UCSD-AML1 (cell line): ENCODE results near the gene PTCH2.
"Not testable (repeated sequence)": the region's sequence is repeated elsewhere in the genome, so short reads cannot be mapped to it uniquely, and the experiment has no call there.

Experiments used
- DNase-seq: peaks from one replicate; lab custom pipeline; 2025; ENCODE audit not compliant: unreplicated experiment; lab: John Stamatoyannopoulos, UW

Gene PTCH2

DNA sequence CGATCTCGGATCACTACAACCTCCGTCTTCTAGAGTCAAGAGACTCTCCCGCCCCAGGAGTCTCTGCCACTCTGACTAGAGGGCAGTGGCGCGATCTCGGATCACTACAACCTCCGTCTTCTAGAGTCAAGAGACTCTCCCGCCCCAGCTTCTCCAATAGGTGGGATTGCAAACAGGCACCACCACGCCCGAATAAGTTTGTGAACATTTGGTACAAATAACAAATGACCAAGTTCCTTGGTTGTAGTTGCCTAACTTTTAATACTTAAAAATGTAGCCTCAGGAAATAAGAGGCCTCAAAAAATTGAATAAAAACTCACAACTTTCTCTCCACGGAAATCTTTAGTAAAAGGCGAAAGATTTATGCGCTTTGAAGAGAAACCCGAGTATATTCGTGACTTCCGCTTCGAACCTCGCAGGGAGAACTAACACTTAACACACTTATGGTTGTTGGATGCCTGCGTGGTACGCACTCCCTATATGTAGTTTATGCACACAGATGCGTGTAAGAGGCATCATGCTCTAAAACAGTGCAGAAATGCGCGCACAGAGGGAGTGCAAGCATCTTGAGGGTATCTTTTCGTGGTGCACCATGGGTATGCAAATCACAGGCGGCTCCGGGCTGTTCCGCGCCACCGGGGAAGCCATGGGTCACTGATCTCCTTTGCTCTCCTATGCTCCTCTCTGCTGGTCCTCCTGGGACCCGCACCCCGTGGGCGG, 23.3 kb downstream of the PTCH2 start:
- peak; percentile 62 for DNase-seq

DNA sequence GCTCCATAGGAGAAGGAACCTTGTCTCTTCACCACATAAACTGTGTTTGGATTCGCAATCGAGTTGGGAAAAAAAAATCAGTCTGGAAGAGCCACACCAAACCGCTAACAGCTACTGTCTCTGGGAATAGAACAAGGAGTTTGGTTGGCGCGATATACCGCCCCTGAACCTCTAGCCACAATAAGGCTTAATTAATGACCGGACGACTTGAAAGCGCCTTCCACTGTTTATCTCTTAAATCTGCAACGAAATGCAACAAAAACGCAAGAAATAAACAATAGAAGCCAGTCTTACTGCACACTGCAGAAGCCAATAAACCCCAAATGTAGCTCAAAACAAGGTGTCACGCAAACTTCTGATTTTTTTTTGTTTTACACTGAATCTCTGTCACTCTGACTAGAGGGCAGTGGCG, 23.9 kb downstream of the PTCH2 start:
- no peak for DNase-seq

DNA sequence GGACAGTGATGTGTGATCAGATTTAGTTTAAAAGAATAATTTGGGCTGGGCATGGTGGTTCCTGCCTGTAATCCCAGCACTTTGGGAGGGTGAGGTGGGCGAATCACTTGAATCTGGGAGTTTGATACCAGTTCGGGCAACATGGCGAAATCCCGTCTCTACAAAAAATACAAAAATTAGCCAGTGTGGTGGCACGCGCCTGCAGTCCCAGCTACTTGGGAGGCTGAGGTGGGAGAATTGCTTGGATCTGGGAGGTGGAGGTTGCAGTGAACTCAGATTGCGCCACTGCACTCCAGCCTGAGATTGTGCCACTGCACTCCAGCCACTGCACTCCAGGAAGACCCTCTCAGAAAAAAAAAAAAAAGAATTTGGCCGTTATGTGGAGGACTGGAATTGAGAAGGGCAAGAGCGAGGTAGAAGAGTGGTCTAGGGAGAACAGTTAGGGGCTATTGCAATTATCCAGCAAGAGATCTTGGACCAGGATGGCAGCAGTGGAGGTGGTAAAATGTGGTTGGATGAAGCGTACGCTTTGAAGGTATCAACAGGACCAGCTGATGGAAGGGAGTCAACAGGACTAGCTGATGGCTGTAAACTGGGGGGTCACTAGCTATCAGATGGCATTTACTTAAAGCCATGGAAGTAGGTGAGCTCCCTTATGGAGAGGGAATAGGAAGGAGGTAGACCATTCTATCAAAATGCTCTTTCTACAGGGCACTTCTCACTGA, 25.1 kb downstream of the PTCH2 start:
- DNase-seq = no peak

DNA sequence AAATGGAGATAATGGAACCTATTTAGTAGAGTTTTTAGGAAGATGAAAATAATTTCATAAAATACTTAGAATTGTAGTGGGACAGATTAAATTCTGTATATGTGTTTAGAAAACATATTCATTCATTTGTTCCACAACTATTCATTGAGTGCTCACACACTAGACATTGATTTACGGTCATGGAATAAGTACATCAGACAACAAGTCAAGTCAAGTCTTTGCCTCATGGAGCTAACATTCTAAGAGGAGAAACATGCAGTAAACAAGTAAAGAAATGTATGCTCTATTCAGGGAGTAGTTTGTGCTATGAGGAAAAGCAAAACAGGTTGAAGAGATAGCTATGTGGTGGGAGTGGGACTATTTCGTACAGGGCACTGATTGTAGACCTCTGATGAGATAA, 25.7 kb downstream of the PTCH2 start:
- DNase-seq = no peak

DNA sequence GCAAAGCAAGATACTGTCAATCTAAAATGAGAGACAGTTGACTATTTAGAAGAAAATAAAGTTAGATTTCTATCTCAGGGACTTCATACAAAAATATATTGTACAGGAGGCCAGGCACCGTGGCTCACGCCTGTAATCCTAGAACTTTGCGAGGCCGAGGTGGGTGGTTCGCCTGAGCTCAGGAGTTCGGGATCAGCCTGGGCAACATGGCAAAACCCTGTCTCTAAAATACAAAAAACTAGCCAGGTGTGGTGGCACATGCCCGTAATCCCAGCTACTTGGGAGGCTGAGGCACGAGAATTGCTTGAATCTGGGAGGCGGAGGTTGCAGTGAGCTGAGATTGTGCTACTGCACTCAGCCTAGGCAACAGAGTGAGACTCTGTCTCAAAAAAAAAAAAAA, 27.1 kb downstream of the PTCH2 start:
- not testable (repeated sequence) for DNase-seq

DNA sequence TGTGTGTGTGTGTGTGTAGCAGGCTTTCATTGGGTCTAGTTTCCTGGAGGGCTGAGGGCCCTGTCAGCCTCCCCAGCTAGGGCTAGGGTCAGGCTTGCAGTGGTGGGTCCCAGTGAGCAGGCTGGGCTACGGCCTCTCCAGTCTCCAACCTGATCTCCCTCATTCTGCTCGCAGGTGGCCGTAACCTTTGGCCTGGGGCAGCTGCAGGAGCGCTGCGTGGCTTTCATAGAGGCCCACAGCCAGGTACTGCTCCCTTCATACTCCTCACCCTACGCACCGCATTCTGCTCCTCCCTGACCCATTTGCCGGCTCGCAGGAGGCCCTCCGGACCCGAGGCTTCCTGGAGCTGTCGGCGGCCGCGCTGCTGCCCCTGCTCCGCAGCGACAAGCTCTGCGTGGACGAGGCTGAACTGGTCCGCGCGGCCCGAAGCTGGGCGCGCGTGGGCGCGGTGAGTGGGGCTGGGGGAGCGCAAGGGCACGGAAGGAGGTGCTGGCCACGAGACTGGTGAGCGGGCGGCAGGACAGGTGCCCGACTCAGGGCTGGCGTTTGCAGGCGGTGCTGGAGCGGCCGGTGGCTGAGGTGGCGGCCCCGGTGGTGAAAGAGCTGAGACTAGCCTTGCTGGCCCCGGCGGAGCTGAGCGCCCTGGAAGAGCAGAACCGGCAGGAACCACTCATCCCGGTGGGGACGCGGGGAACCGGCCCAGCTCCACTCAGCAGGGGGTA, 30.1 kb downstream of the PTCH2 start:
- no peak for DNase-seq

DNA sequence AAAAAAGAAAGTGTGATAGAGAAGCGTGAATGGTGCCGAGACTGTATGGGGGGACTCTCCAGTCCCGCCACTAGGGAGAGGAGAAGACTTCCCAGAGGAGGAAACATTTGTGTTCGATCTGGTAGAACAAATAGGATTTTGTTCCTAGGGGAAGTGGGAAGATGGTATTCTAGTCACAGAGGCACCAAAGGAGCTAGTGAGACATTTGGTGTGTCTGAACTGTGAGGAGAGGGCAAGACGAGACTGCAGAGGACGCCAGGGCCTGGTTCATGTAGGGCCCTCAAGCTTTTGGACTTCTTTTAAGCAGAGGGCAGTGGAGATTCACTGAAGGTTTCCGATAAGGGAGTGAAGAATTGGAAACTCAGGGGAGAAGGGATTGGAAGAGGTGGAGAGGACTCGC, 31.8 kb downstream of the PTCH2 start:
- DNase-seq = no peak

DNA sequence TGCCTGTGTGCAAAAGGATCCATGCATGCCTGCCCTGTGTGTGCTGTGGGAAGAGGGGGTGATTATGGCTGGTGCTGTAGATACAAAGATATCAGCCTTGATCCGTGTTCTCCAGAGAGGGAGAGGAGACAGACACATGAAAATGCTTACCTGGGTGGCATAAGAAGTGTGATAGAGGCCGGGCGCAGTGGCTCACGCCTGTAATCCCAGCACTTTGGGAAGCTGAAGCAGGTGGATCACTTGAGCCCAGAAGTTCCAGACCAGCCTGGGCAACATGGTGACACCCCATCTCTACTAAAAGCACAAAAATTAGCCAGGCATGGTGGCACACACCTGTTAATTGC, 32.3 kb downstream of the PTCH2 start:
- not testable (repeated sequence) for DNase-seq

DNA sequence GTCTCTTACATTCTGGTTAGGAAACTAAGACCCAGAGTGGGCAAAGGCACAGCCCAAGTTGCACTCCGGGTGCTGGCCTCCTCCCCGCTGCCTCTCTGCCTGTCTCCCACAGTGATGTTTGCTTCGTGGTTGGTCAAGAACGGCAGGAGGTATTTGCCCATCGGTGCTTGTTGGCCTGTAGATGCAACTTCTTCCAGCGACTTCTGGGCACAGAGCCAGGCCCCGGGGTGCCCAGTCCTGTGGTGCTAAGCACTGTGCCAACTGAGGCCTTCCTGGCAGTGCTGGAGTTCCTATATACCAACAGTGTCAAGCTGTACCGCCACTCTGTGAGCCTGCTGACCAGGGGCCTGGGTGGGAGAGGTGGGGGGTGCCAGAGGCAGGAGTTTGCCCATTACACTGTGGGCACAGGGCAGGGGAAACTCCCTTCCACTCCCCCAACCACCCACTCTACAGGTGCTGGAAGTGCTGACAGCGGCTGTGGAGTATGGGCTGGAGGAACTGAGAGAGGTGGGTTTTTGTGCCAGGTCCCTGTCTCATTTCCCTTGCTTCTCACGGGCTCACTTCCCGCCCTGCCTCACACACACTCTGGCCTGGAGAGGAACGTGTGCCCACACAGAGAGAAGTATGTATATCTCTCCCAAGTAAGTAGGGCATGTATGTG, 32.8 kb downstream of the PTCH2 start:
- no peak for DNase-seq

DNA sequence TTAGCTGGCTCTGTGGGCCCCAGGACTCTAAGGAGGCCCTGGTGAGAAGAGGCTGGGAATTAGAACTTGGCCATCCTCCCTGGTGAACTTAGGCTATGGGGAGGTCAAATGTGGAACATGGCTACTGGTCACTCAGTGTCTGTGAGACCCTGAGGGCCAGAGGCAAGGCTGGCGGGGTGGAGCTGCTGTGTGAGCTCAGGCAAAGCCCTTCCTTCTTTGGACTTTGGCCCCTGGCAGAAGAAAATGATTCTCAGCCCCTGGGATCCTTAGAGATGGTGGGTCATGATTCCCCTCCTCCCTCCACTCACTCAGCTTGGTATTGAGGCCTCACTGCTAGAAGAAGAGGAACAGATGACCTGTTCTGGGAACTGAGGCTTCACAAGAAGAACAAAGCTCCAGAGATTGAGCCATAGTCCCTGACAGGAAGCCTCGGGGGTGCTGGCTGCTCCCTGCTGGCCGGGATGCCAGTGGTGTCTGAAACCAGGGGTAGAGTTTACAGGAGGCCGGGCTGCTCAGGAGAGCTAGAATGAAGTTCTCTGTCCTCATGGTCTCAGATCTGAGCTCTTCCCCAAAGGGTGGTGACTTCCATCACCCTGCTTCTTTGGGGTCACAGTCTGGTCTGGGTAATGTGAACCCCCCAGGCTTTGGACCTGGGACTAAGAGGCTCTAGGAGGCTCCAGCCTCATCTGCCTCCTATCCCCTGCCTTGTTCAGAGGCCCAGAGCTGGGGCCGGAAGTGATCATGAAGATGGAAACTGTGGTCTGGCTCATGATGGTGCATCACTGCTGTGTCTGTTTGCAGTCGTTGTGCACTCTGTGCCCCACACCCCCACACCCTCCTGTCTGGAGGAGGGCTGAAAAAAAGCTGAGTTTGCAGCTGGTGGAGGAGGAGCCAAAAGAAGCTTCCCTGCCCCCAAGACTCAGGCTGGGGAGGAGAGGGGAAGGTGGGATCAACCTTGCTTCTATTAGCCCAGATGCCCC, 33.8 kb downstream of the PTCH2 start:
- peak; percentile 76 for DNase-seq

DNA sequence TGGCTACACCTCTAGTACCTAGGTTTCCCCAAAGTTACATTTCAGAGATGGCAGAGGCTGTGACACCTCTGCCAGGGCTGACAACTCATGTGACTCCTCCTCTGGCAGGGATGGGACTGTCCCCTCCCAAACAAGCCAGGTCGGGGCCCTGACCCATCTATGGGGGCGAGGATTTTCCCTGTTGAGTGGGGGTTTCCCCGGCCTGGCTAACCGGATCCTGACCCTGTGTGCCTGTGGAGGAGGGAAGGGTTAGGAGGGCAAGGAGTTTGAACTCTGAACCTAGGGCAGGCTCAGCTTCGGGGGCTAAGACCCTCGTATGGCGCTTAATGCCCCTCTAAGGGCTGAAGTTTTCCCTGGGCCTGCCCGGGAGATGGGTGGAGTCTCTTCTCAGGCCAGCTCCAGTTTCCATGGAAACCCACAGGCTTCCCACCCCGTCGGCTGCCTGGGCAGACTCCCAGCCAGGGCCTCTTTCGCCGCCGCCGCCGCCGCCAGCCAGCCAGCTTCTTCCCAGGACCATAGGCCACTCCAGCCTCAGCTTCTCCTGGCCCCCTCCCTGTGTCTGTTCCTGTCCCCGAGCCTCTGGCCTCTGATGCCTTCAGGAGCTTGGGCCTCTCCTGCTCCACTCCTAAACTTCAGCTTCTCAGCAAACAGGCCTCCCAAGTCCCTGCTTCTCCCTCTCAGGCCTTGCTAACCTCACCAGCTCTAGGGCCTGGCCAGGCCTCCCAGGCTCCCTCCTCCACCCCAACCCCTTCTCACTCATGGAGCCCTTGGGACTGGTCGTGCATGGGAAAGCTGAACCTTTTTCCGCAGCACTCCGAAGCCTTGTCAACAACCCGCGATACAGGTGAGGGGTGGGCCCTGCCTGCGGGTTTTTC, 34.8 kb downstream of the PTCH2 start, which contains the start of gene BTBD19:
BTBD19 (plus strand) TSS at position 461 of the 875 bp plus-strand sequence; CDS start at position 759, 298 bp downstream.
- DNase-seq = peak; percentile 69

DNA sequence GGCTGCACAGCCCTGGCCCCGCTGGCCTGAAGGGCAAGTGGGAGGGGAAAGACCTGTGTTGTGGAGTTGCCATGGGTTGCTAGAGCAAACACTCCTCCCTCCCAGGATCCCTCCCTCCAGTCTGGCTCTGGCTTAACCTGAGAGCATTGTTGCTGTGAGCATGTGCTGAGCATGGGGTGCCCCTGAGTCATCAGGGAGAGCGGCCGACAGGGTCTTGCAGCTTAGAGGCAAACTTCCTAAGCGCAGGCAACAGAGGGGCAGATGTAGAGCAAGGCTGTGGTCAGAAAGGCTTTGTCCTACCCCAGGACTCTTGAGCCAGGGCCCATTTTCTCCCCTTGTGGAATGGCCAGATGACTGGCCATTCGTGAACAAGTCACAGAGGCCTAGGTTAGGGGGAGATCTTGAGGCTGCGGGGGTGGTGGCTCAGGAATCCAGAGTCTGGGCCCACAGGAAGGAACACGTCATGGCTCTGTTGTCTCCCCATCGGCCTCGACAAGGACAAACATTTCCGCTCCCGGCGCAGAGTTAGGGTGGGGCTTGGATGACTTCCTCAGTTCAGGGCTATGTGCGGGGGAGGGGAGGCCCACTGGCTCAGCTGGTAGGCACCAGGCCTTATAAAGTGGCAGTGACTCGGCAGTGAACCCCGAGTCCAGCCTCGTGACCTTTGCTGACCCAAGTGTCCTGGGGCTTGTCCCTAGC, 35.5 kb downstream of the PTCH2 start:
- peak; percentile 96 for DNase-seq

DNA sequence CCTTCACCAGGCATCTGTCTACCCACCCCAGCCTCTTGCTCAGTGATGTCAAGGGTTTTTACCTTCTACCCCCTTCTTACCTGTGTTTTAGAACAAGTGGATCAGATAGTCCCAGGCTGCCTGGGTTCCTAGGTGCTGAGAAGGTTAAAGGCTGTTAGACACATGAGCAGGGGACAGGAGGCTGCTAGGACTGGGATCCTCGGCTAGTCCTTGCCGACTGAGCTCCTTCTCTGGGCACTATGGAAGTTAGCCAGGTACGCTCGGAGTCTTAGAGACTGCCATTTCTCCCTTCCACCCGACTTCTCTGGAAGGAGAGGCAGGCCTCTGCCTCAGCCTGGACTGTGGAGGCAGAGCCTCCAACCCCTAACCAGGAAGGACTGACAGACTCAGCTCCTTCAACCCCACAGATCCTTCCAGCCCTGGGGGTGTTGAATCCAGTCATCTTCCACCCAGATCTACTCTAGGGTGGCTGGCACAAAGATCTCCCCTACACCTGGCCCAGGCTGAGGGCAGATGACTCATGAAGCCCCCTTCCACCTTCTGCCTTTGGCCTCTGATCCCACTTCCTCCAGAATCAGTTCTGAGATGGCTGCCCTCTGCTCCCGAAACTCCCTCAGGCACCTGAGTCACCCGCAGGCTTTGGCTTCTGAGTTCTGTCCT, 36.2 kb downstream of the PTCH2 start, which contains the start of gene DYNLT4:
DYNLT4 (minus strand) TSS at position 648 of the 660 bp plus-strand sequence. CDS start 683 bp downstream, outside the sequence.
- DNase-seq = no peak

DNA sequence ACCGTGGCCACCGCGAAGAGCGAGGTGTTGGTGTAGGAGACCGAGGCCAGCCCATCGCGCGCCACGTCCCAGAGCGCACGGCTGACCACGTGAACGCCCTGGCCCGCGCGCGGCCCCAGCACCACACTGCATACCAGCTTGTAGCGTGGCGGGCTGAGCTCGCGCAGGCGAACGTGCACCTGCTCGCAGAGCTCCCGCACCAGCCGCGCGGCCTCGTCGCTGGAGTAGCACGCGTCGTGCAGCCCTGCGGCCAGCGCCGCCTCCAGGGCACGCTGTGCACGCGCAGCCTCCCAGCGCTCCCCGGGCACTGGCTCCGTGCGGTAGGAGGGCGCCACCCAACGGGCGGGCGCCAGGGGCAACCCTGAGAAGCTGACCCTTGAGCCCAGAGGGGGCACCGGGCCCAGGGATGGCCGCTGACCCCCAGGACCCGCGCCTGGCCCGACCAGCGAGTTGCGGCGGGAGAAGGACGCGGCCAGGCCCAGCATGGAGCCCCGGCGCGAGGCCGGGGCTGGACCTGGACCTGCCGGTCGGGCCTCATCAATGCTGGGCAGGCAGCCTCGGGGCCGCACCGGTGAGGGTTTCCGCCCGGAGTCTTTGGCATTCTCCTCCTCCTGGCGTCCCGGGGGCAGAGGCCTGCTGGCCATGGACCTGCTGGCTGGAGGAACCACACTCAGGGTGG, 36.9 kb downstream of the PTCH2 start:
- no peak for DNase-seq

DNA sequence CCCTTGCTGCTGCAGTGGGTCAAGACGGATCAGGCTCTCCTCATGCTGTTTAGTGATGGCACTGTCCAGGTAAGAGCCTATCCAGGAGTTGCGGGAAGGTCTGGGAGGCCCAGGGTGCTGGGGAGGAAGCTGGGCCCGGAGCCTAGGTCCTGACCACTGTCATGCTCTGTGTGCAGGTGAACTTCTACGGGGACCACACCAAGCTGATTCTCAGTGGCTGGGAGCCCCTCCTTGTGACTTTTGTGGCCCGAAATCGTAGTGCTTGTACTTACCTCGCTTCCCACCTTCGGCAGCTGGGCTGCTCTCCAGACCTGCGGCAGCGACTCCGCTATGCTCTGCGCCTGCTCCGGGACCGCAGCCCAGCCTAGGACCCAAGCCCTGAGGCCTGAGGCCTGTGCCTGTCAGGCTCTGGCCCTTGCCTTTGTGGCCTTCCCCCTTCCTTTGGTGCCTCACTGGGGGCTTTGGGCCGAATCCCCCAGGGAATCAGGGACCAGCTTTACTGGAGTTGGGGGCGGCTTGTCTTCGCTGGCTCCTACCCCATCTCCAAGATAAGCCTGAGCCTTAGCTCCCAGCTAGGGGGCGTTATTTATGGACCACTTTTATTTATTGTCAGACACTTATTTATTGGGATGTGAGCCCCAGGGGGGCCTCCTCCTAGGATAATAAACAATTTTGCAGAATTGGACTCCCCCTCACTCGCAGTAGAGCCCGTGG, 37.6 kb downstream of the PTCH2 start:
- DNase-seq = no peak

DNA sequence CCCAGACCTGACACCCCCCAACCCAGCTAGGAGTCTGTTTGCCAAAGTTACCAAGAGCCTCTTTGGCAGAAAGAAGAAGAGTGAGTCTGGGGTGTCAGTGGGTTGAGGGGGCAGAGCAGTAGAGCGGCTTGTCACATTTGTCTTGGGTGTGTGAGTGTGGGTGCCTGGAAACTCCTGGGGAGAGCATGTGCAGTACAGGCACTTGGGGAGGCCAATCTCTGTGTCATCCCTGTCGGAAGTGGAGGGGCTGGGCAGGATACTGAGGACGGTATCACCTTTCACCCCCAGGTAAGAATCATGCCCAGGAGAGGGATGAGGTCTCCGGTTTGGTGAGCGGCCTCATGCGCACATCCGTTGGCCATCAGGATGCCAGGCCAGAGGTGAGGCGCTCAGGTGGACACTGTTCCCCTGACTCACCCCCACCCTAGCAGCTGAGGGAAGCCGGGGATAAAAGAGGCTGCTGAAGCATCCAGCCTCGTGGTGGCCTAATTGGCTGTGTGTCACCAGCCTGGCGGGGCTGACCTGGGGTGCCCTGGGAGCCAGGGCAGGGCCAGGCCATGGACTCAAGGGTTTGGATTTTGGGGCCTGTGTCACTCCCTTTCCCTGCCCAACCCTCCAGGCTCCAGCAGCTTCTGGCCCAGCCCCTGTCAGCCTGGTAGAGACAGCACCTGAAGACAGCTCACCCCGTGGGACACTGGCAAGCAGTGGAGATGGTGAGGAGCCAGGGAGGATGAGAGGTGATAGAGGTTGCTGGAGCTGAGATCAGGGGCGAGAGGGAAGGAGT, 39.5 kb downstream of the PTCH2 start:
- no peak for DNase-seq
